Smooth muscle cell (in vitro differentiated cells): ENCODE data around the gene LRIG3. TPM values are rescaled to one million over a fixed set of nuclear protein-coding genes. Genes with fewer than 3 reads are reported as not detected.

Experiments
- DNase-seq: peaks from one replicate; lab custom pipeline; 2025; ENCODE audit not compliant: unreplicated experiment; lab: John Stamatoyannopoulos, UW
- H2AFZ ChIP-seq: fragments of 200-600 bp; sonication (generic); 2 replicates; pipeline ENCODE4 v1.6.0; 2016; ENCODE audit warnings: antibody characterized with exemption, low read depth, mild to moderate bottlenecking
- H3F3A ChIP-seq: fragments of 200-600 bp; sonication (generic); 2 replicates; pipeline ENCODE4 v1.6.0; 2017; ENCODE audit warnings: antibody characterized with exemption, low read depth
- H3K27ac ChIP-seq: fragments of 200-600 bp; sonication (generic); 2 replicates; pipeline ENCODE4 v1.5.1; 2016; ENCODE audit warnings: low read depth, mild to moderate bottlenecking
- H3K27me3 ChIP-seq: fragments of 200-600 bp; sonication (generic); 2 replicates; pipeline ENCODE4 v1.6.1; 2016; ENCODE audit warnings: low read depth, mild to moderate bottlenecking
- H3K36me3 ChIP-seq: fragments of 200-600 bp; sonication (generic); 2 replicates; pipeline ENCODE4 v1.5.1; 2016; ENCODE audit warnings: low read depth
- H3K4me1 ChIP-seq: fragments of 200-600 bp; sonication (generic); 2 replicates; pipeline ENCODE4 v1.5.1; 2016; ENCODE audit warnings: low read depth
- H3K4me2 ChIP-seq: fragments of 200-600 bp; sonication (generic); 2 replicates; pipeline ENCODE4 v1.6.0; 2016; ENCODE audit warnings: mild to moderate bottlenecking
- H3K4me3 ChIP-seq: fragments of 200-600 bp; sonication (generic); 2 replicates; pipeline ENCODE4 v1.5.1; 2016; ENCODE audit warnings: mild to moderate bottlenecking
- H3K79me2 ChIP-seq: fragments of 200-600 bp; sonication (generic); 2 replicates; pipeline ENCODE4 v1.6.0; 2016; ENCODE audit warnings: low read depth, mild to moderate bottlenecking
- H3K9ac ChIP-seq: fragments of 200-600 bp; sonication (generic); 2 replicates; pipeline ENCODE4 v1.6.0; 2016; ENCODE audit warnings: low read depth
- H3K9me3 ChIP-seq: fragments of 200-600 bp; sonication (generic); replicated peaks from 2 replicates; pipeline ENCODE4 v1.5.1; 2016; ENCODE audit warnings: low read depth
- H4K20me1 ChIP-seq: fragments of 200-600 bp; sonication (generic); 2 replicates; pipeline ENCODE4 v1.6.0; 2016; ENCODE audit warnings: low read depth
- CTCF ChIP-seq: fragments of 200-600 bp; sonication (generic); IDR thresholded peaks from 2 replicates; pipeline ENCODE4 v1.5.1; 2017; ENCODE audit warnings: borderline replicate concordance, mild to moderate bottlenecking, antibody characterized with exemption; ENCODE audit not compliant: insufficient read depth, poor library complexity, severe bottlenecking
- WGBS: methylation state at CpG from one replicate; pipeline ENCODE4 v1.1.7; 2016; ENCODE audit warnings: low lambda C conversion rate; 5-methylcytosine and 5-hydroxymethylcytosine counted together
- polyA plus RNA-seq: library from polyadenylated mRNA; unstranded; fragments of >200 nt; fragmentation: Nextera tagmentation; extraction: Ambion mirVana; gene quantifications from 2 replicates; pipeline ENCODE4 v1.2.1, GENCODE V29; 2016
- total RNA-seq: library from RNA; depleted of rRNA; stranded (reverse); fragments of >200 nt; gene quantifications from 2 replicates; pipeline ENCODE4 v1.2.3, GENCODE V29; 2014

The LRIG3 gene
- total and polyA plus RNA-seq, 2 experiments from 2014 or later, result 6.7 to 22.4 TPM

GRCh38 chr12:58893495-58893894 is 26.8 kb downstream of the LRIG3 start:
- H3K9me3 ChIP-seq, result no peaks in the 10 kb centered on the region
- H3K27ac ChIP-seq, result no peak overlapping the region
- H3K79me2 ChIP-seq, result no peaks in the 10 kb centered on the region
- H3F3A ChIP-seq, result no peaks in the 10 kb centered on the region
- H3K4me2 ChIP-seq, result no peak overlapping the region
- no peaks in the 10 kb centered on the region for H3K27me3 ChIP-seq
- H3K4me3 ChIP-seq, result no peak overlapping the region
- no peaks in the 10 kb centered on the region for H3K36me3 ChIP-seq
- no peaks in the 10 kb centered on the region for H3K4me1 ChIP-seq
- DNase-seq, result no peak
- H4K20me1 ChIP-seq, result peaks cover 5% of the 10 kb centered on the region
- 50% methylated on average over 3 of the region's 3 CpGs for WGBS
- H2AFZ ChIP-seq, result no peak overlapping the region
- no peak overlapping the region for H3K9ac ChIP-seq
- no peak for TF ChIP-seq CTCF

DNA sequence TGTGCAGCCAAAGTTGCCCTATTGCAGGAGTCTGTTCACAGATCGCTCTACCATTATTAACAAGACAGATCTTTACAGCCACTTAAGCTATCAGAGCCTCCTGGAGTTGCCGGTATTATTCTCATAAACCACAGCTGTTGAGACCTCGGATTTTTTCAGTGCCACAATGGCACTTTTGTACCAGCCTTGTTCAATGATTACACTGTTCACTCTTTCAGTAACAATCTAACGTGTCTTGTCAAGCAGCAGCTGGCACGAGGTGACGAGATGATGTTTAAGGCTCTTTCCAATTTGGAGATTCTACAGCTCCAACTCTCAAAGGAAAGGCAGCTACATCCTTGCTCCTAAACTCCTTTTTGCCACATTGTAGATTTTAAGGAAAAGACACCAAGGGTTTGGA is 30.7 kb downstream of the LRIG3 start:
- Histone ChIP-seq H3K4me3 (no peak overlapping the region), H3K4me2 (no peak overlapping the region), H3K9ac (no peak overlapping the region), H3K4me1 (no peaks in the 10 kb centered on the region), H3K36me3 (no peaks in the 10 kb centered on the region), H4K20me1 (peaks cover 5% of the 10 kb centered on the region), H2AFZ (no peak overlapping the region), H3K27me3 (no peaks in the 10 kb centered on the region), H3K9me3 (no peaks in the 10 kb centered on the region), H3F3A (no peaks in the 10 kb centered on the region), H3K27ac (no peak overlapping the region), H3K79me2 (no peaks in the 10 kb centered on the region)
- no peak for TF ChIP-seq CTCF
- WGBS, result 56% methylated on average over 6 of the region's 6 CpGs
- DNase-seq, result no peak

DNA sequence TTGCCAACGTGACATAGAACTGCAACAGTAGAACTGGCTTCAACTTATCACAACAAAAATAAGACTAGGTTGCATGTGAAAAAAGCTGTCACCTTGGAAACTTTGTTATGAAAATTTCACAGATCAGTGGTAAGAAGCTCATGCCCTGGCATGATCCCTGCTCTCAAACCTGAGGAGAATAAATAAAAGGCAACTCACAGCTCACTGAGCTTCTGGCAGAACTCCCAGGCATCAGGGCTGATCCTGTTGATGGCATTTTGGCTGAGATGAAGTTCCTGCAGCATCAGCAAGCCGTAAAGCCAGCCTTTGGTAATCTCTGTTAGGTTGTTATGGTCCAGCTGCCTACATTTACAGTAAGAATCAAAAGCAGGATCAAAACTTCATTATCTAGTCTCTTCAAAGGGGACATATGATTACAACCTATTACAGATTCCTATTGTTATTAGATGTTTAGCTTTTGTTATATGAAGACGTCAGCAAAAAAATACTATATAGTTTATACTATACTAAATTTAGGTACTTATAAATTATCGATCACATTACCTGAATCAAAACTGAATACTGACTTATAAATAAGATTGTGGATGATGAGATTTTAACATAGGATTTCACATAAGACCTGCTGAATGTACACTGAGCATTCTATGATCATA is 32.0 kb downstream of the LRIG3 start:
- Histone ChIP-seq H3F3A (no peaks in the 10 kb centered on the region), H3K27me3 (no peaks in the 10 kb centered on the region), H3K4me1 (no peaks in the 10 kb centered on the region), H3K9me3 (no peaks in the 10 kb centered on the region), H3K4me3 (no peak overlapping the region), H3K9ac (no peak overlapping the region), H4K20me1 (peaks cover 5% of the 10 kb centered on the region), H2AFZ (no peak overlapping the region), H3K79me2 (no peaks in the 10 kb centered on the region), H3K4me2 (no peak overlapping the region), H3K36me3 (no peaks in the 10 kb centered on the region), H3K27ac (no peak overlapping the region)
- DNase-seq, result no peak
- no peak for TF ChIP-seq CTCF
- WGBS, result 80% methylated on average over 4 of the region's 4 CpGs

DNA sequence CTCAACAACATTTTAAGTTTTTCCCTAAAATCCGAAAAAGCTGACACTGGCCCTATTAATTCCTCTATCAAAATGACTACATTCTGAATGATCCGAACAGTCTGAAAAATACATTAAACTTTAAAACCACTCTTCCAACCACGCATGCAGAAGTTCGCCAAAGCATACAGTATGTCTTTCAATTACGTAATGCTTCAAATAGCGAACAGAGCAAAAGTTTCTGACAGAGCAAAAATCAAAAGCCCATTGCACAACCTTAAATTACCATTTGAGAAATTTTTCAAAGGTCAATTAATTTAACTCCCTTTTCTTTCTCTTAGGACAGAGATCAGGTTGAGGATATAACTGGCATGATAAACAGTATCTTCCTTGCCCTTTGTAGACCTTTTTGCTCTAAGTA is 33.2 kb downstream of the LRIG3 start:
- Histone ChIP-seq H2AFZ (no peak overlapping the region), H3K9ac (no peak overlapping the region), H3K79me2 (no peaks in the 10 kb centered on the region), H3K27me3 (no peaks in the 10 kb centered on the region), H3K9me3 (no peaks in the 10 kb centered on the region), H3K27ac (no peak overlapping the region), H3K4me3 (no peak overlapping the region), H3K4me2 (no peak overlapping the region), H3K4me1 (no peaks in the 10 kb centered on the region), H4K20me1 (no peaks in the 10 kb centered on the region), H3F3A (no peaks in the 10 kb centered on the region), H3K36me3 (no peaks in the 10 kb centered on the region)
- no peak for TF ChIP-seq CTCF
- WGBS, result 82% methylated on average over 6 of the region's 6 CpGs
- no peak for DNase-seq
